ENCODE results near the gene IDH1. TPM values are rescaled to one million over a fixed set of nuclear protein-coding genes. Genes with fewer than 3 reads are reported as not detected.
A peak's percentile ranks its signal among the peaks of the same experiment; 100 is the strongest.
"Not testable (repeated sequence)": the region's sequence is repeated elsewhere in the genome, so short reads cannot be mapped to it uniquely, and the experiment has no call there.

IDH1 gene
- total and polyA plus RNA-seq, 7 donors, result 9.7 to 42.6 (median 16.5) TPM

GRCh38 chr2:208268156-208268952 lies 13.5 kb upstream of the IDH1 start:
- H3K9me3 ChIP-seq, result no peaks in the 10 kb centered on the region
- H3K4me3 ChIP-seq, result peak overlapping the region; percentile 88
- H3K4me1 ChIP-seq, result peaks cover 30% of the 10 kb centered on the region
- H3K36me3 ChIP-seq (ENCODE audit: insufficient read depth in 1 of 2, low read depth in 1 of 2), result peaks cover 0 to 24% of the 10 kb centered on the region in 2 donors
- H3K27ac ChIP-seq, result peak overlapping the region; percentile 95
- WGBS, 3 donors, result 63 to 75% (median 63%) methylated on average over 8 of the region's 8 CpGs
- TF ChIP-seq, protein P1, sequence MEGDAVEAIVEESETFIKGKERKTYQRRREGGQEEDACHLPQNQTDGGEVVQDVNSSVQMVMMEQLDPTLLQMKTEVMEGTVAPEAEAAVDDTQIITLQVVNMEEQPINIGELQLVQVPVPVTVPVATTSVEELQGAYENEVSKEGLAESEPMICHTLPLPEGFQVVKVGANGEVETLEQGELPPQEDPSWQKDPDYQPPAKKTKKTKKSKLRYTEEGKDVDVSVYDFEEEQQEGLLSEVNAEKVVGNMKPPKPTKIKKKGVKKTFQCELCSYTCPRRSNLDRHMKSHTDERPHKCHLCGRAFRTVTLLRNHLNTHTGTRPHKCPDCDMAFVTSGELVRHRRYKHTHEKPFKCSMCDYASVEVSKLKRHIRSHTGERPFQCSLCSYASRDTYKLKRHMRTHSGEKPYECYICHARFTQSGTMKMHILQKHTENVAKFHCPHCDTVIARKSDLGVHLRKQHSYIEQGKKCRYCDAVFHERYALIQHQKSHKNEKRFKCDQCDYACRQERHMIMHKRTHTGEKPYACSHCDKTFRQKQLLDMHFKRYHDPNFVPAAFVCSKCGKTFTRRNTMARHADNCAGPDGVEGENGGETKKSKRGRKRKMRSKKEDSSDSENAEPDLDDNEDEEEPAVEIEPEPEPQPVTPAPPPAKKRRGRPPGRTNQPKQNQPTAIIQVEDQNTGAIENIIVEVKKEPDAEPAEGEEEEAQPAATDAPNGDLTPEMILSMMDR (IDR thresholded peaks at IDR 0.05), result no peak
- ATAC-seq (no peak), DNase-seq (no peak)
- H3K27me3 ChIP-seq (ENCODE audit: insufficient read depth in 3 of 3, low read length in 2 of 3), result no peaks in the 10 kb centered on the region
- intact Hi-C loops (cut with DNase I), result loop anchor here in 1 of 2 donors (5.0 kb wide), 1 partner anchor 49 kb away; no protein-coding TSS in a partner anchor

- Histone ChIP-seq H3K36me3 (ENCODE audit: insufficient read depth in 1 of 2, low read depth in 1 of 2) (peaks cover 0 to 15% of the 10 kb centered on the region in 2 donors), H3K4me3 (peak overlapping the region; percentile 88), H3K27ac (peak overlapping the region; percentile 95), H3K4me1 (peaks cover 30% of the 10 kb centered on the region)
- WGBS, 3 donors, result 71 to 77% (median 75%) methylated on average over 21 to 22 of the region's 22 CpGs
- not testable (repeated sequence) for H3K27me3 ChIP-seq (ENCODE audit: insufficient read depth in 3 of 3, low read length in 2 of 3); H3K9me3 ChIP-seq; DNase-seq; ATAC-seq
- intact Hi-C loops (cut with DNase I), result loop anchor here in 1 of 2 donors (5.0 kb wide), 1 partner anchor 50 kb away; no protein-coding TSS in a partner anchor
These were observed 12.7 kb upstream of the IDH1 start for GRCh38 chr2:208267526-208267925.

DNA sequence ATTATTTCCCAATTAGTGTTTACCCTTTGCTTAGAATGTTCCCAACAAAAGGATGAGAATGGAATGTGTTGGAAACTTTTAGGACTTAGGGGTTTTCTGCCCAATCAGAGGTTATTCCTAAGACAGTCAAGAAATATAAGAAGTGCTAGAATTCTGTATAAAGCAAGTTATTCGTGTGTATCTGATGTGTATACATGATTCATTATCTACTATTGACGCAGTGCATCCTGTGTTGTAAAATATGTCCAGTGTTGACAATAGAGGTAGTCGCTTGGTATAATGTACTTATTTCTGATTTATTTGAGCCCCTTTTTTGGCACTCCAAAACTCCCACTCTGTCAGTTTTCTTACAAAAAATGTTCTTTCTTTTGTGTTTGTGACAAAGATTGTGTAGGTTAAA lies 12.1 kb upstream of the IDH1 start:
- ATAC-seq (no peak), DNase-seq (no peak)
- peak overlapping the region; percentile 88 for H3K4me3 ChIP-seq
- 8 to 9% (median 9%) methylated on average over 3 of the region's 3 CpGs for WGBS, 3 donors
- peaks cover 0 to 10% of the 10 kb centered on the region in 2 donors for H3K36me3 ChIP-seq (ENCODE audit: insufficient read depth in 1 of 2, low read depth in 1 of 2)
- H3K27me3 ChIP-seq (ENCODE audit: insufficient read depth in 3 of 3, low read length in 2 of 3), result no peaks in the 10 kb centered on the region
- intact Hi-C loops (cut with DNase I), result loop anchor here in 1 of 2 donors (5.0 kb wide), 1 partner anchor 50 kb away; no protein-coding TSS in a partner anchor
- H3K9me3 ChIP-seq, result peaks cover 5% of the 10 kb centered on the region
- H3K27ac ChIP-seq, result peak overlapping the region; percentile 95
- TF ChIP-seq, protein P1 (IDR thresholded peaks at IDR 0.05), result no peak
- H3K4me1 ChIP-seq, result peaks cover 30% of the 10 kb centered on the region

- intact Hi-C loops (cut with DNase I), result loop anchor here in 1 of 2 donors (5.0 kb wide), 1 partner anchor 51 kb away; no protein-coding TSS in a partner anchor
- Histone ChIP-seq H3K27me3 (ENCODE audit: insufficient read depth in 3 of 3, low read length in 2 of 3) (no peaks in the 10 kb centered on the region), H3K9me3 (peaks cover 5% of the 10 kb centered on the region), H3K36me3 (ENCODE audit: insufficient read depth in 1 of 2, low read depth in 1 of 2) (peaks cover 0 to 5% of the 10 kb centered on the region in 2 donors), H3K4me1 (peaks cover 30% of the 10 kb centered on the region), H3K27ac (peak overlapping the region; percentile 95), H3K4me3 (peak overlapping the region; percentile 88)
- peak in 1 of 4 donors; percentile 4 for ATAC-seq
- TF ChIP-seq, protein P1 (IDR thresholded peaks at IDR 0.05), result no peak
- no peak for DNase-seq
- WGBS, 3 donors, result 0 to 1% (median 0%) methylated on average over 11 of the region's 11 CpGs
These were observed 11.7 kb upstream of the IDH1 start for GRCh38 chr2:208266553-208266893.

DNA sequence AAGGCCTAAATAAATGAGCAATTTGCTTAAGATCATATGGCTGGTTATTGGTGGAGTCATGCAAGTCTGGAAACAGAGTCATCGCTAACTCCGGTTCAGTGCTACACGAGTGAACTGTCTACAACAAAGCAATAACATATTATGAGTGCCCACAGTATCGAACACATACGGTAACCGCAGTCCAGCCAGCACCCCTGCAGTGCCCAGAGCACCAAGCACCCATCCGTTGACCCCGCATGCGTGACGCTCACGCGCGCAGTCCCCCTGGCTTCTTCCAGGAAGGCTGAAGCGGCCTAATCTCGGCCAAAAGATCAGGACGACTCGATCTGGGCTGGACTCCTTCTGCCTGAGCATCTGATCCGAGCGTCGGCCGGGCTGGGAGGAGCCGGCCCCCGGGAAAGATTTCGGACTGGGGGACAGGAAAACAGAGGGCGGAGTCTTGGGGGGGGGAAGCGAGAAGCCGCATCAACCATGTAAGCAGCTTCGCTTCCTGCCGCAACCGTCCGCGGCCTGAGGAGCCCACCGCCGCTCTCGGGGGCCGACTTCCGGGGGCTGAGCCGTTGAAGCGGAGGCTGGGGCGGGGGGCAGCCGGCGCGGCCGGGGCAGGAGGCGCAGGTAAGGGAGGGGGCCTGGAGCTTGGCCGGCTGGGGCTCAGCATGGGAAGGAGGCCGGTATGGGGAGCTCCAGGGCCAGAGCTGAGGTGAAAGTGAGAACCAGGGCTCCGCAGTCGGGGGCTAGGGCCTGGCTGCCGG lies 11.1 kb upstream of the IDH1 start, which contains the start of gene PIKFYVE:
TSS of gene PIKFYVE (plus strand) at position 455 of the 752 bp plus-strand sequence. CDS start 5,265 bp downstream, outside the sequence.
- Histone ChIP-seq H3K4me3 (peak within 1 kb of the TSS; percentile 88), H3K27ac (peak within 1 kb of the TSS; percentile 95), H3K9me3 (peaks cover 5% of the 10 kb centered on the region), H3K4me1 (peaks cover 30% of the 10 kb centered on the region), H3K36me3 (ENCODE audit: insufficient read depth in 1 of 2, low read depth in 1 of 2) (no peaks in the 10 kb centered on the region), H3K27me3 (ENCODE audit: insufficient read depth in 3 of 3, low read length in 2 of 3) (no peaks in the 10 kb centered on the region)
- intact Hi-C loops (cut with DNase I), result loop anchor here in 1 of 2 donors (5.0 kb wide), 1 partner anchor 51 kb away; no protein-coding TSS in a partner anchor
- TF ChIP-seq, protein P1 (IDR thresholded peaks at IDR 0.05), result no peak
- ATAC-seq (peak; percentile 97 to 99 (median 98)), DNase-seq (peak; percentile 95 to 97)
- WGBS, 3 donors, result 0 to 1% (median 0%) methylated on average over 44 to 50 of the region's 50 CpGs
